Left lung (tissue), 14 donors: ENCODE measurements around the gene CPNE8. TPM values are rescaled to one million over a fixed set of nuclear protein-coding genes. Genes with fewer than 3 reads are reported as not detected.

Experiments used
- ATAC-seq: fragments of 200-7000 bp; cut with Tn5 transposase; one replicate; pipeline ENCODE4 v1.9.1; 2020; ENCODE audit warnings: moderate library complexity
- DNase-seq, 4 donors: peaks; one replicate each; pipeline ENCODE4 v3.0.0-alpha.2; 2013 to 2020
- H3K27ac ChIP-seq, 2 donors: fragments of 200-600 bp; sonication (generic) in 1 of 2; one replicate each; pipeline versions ENCODE4 v1.5.0 to v1.8.0; 2020 to 2021
- H3K27me3 ChIP-seq, 2 donors: fragments of 200-600 bp; sonication (generic) in 1 of 2; one replicate each; pipeline versions ENCODE4 v1.5.0 to v1.8.0; 2020 to 2021
- H3K36me3 ChIP-seq, 2 donors: fragments of 200-600 bp; sonication (generic) in 1 of 2; one replicate each; pipeline versions ENCODE4 v1.5.0 to v1.8.0; 2020 to 2021
- H3K4me1 ChIP-seq, 2 donors: fragments of 200-600 bp; one replicate each; pipeline ENCODE4 v1.8.0; 2021
- H3K4me3 ChIP-seq, 2 donors: fragments of 200-600 bp; sonication (generic) in 1 of 2; one replicate each; pipeline versions ENCODE4 v1.5.0 to v1.8.0; 2020 to 2021; ENCODE audit warnings: mild to moderate bottlenecking in 1 of 2
- H3K9me3 ChIP-seq, 2 donors: fragments of 200-600 bp; sonication (generic) in 1 of 2; one replicate each; pipeline versions ENCODE4 v1.5.0 to v1.8.0; 2020 to 2021
- intact Hi-C, 2 donors: fragments of 100-400 bp; cut with DNase I; formaldehyde crosslinking; loops; one replicate each; pipeline versions ENCODE4 v1.11.2 to v1.14.2; 2022
- long read RNA-seq, 12 donors: library from polyadenylated mRNA in 2 of 12; unstranded in 2 of 12; transcript quantifications; one replicate each; pipeline ENCODE4 v2.0.0 and lab custom pipeline, GENCODE V29; 2019 to 2026
- polyA plus RNA-seq, 6 donors: library from polyadenylated mRNA; unstranded; fragments of 120-200 nt; gene quantifications; one replicate each; pipeline ENCODE4 v1.2.1, GENCODE V29; 2013; ENCODE audit not compliant: insufficient read length in 6 of 6
- total RNA-seq, 2 donors: library from RNA; stranded (reverse); fragmentation: NEBNext Ultra II Directional; extraction: Animal tissue kit (Norgen Biotek cat#: 25700); gene quantifications; one replicate each; pipeline ENCODE4 v1.2.1, GENCODE V29; 2021
- TF ChIP-seq, protein P1 (sequence below), 2 donors: fragments of 200-600 bp; sonication (generic) in 1 of 2; IDR thresholded peaks; one replicate each; pipeline versions ENCODE4 v1.5.0 to v1.8.0; 2021; ENCODE audit warnings: antibody characterized with exemption in 2 of 2
- donor health status: DM: no; HTN: yes; CAD: no.
- donor health status: DM: no; HTN: no; CAD: no.

CPNE8 gene
- total RNA-seq, result 10 to 100 TPM; 18.0 to 25.8 TPM
- polyA plus RNA-seq, result 1 to 10 TPM; 6.4 to 9.4 (median 9.1) TPM
- long read RNA-seq, donor 1, result 0 reads
- long read RNA-seq, donor 2, result 0 reads
- long read RNA-seq, donor 3, result 0 reads
- long read RNA-seq, donor 4, partial matches to known transcripts, result 5 of 6 reads
- long read RNA-seq, donor 4, other reads (novel, unspliced or antisense), result 1 of 6 reads
- long read RNA-seq, donor 5, partial matches to known transcripts, result 0 of 1 reads
- long read RNA-seq, donor 5, other reads (novel, unspliced or antisense), result 0 of 1 reads
- long read RNA-seq, donor 6, partial matches to known transcripts, result 0 of 2 reads
- long read RNA-seq, donor 6, other reads (novel, unspliced or antisense), result 0 of 2 reads
- long read RNA-seq, donor 7, partial matches to known transcripts, result 0 of 1 reads
- long read RNA-seq, donor 7, other reads (novel, unspliced or antisense), result 0 of 1 reads
- long read RNA-seq, donor 8, partial matches to known transcripts, result 0 of 1 reads
- long read RNA-seq, donor 8, other reads (novel, unspliced or antisense), result 0 of 1 reads
- long read RNA-seq, donor 9, result 0 reads
- long read RNA-seq, donor 10, partial matches to known transcripts, result 3 of 13 reads
- long read RNA-seq, donor 10, other reads (novel, unspliced or antisense), result 10 of 13 reads
- long read RNA-seq, donor 11, result 0 reads
- long read RNA-seq, donor 12, partial matches to known transcripts, result 0 of 1 reads
- long read RNA-seq, donor 12, other reads (novel, unspliced or antisense), result 0 of 1 reads

- TF ChIP-seq, protein P1, sequence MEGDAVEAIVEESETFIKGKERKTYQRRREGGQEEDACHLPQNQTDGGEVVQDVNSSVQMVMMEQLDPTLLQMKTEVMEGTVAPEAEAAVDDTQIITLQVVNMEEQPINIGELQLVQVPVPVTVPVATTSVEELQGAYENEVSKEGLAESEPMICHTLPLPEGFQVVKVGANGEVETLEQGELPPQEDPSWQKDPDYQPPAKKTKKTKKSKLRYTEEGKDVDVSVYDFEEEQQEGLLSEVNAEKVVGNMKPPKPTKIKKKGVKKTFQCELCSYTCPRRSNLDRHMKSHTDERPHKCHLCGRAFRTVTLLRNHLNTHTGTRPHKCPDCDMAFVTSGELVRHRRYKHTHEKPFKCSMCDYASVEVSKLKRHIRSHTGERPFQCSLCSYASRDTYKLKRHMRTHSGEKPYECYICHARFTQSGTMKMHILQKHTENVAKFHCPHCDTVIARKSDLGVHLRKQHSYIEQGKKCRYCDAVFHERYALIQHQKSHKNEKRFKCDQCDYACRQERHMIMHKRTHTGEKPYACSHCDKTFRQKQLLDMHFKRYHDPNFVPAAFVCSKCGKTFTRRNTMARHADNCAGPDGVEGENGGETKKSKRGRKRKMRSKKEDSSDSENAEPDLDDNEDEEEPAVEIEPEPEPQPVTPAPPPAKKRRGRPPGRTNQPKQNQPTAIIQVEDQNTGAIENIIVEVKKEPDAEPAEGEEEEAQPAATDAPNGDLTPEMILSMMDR (IDR thresholded peaks at IDR 0.05), result no peak
- DNase-seq (peak; percentile 27 to 94 (median 73)), ATAC-seq (peak; percentile 88)
- peak within 1 kb of the TSS; percentile 94 to 96 for H3K27ac ChIP-seq
- H3K9me3 ChIP-seq, result no peaks in the 10 kb centered on the region
- no peaks in the 10 kb centered on the region for H3K27me3 ChIP-seq
- H3K36me3 ChIP-seq, result no peaks in the 10 kb centered on the region
- peaks cover 0 to 41% of the 10 kb centered on the region in 2 donors for H3K4me1 ChIP-seq
- peak within 1 kb of the TSS; percentile 69 to 73 for H3K4me3 ChIP-seq
- intact Hi-C loops, result no loop called here
These were observed at the start of gene CPNE8 for GRCh38 chr12:38905480-38906351. CPNE8 (minus strand) TSS chr12:38905591; CDS start chr12:38905534, 57 bp downstream.

GRCh38 chr12:38954238-38954873, 49.0 kb upstream of the CPNE8 start:
- TF ChIP-seq, protein P1 (IDR thresholded peaks at IDR 0.05), result no peak
- no peak overlapping the region for H3K27ac ChIP-seq
- H3K4me1 ChIP-seq, result no peaks in the 10 kb centered on the region
- H3K9me3 ChIP-seq, result no peaks in the 10 kb centered on the region
- DNase-seq (no peak), ATAC-seq (no peak)
- intact Hi-C loops, result no loop called here
- no peaks in the 10 kb centered on the region for H3K36me3 ChIP-seq
- H3K4me3 ChIP-seq, result no peak overlapping the region
- no peaks in the 10 kb centered on the region for H3K27me3 ChIP-seq

- no peaks in the 10 kb centered on the region for H3K4me1 ChIP-seq
- H3K9me3 ChIP-seq, result no peaks in the 10 kb centered on the region
- DNase-seq (no peak), ATAC-seq (no peak)
- H3K27ac ChIP-seq, result no peak overlapping the region
- H3K36me3 ChIP-seq, result no peaks in the 10 kb centered on the region
- intact Hi-C loops, result no loop called here
- TF ChIP-seq, protein P1 (IDR thresholded peaks at IDR 0.05), result no peak
- H3K27me3 ChIP-seq, result no peaks in the 10 kb centered on the region
- H3K4me3 ChIP-seq, result no peak overlapping the region
These were observed 44.0 kb upstream of the CPNE8 start for GRCh38 chr12:38949363-38949762.

DNA sequence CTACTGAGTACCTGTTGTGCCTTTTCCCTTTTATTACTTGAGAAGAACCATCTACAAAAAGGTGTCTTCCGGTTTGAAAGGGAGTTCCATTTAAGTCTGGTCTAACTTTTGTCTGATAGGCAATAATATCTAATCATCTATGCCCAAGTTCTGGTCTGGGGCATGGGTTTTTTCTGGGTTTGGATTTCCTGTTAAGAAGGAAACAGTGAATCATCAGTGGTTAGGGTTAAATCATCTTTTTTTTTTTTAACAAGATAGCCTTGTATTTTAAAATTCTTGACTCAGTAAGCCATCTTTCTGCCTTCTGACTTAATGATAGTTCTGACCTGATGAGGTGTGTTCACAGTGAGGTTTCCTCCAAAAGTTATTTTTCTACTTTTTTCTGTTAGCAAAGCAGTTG, 29.3 kb upstream of the CPNE8 start:
- intact Hi-C loops, result no loop called here
- Histone ChIP-seq H3K4me1 (no peaks in the 10 kb centered on the region), H3K27me3 (no peaks in the 10 kb centered on the region), H3K36me3 (no peaks in the 10 kb centered on the region), H3K27ac (no peak overlapping the region), H3K4me3 (no peak overlapping the region), H3K9me3 (peaks cover 0 to 15% of the 10 kb centered on the region in 2 donors)
- TF ChIP-seq, protein P1 (IDR thresholded peaks at IDR 0.05), result no peak
- DNase-seq, result no peak
- ATAC-seq, result no peak
